ENCODE measurements around the gene NFAT5. TPM values are rescaled to one million over a fixed set of nuclear protein-coding genes. Genes with fewer than 3 reads are reported as not detected.

NFAT5 gene
- total and polyA plus RNA-seq, 9 of the 15 experiments (the other 6 are each of a cell fraction or from before 2014, with no cell fraction given): 0.78 to 20.5 (median 12.4) TPM

DNA sequence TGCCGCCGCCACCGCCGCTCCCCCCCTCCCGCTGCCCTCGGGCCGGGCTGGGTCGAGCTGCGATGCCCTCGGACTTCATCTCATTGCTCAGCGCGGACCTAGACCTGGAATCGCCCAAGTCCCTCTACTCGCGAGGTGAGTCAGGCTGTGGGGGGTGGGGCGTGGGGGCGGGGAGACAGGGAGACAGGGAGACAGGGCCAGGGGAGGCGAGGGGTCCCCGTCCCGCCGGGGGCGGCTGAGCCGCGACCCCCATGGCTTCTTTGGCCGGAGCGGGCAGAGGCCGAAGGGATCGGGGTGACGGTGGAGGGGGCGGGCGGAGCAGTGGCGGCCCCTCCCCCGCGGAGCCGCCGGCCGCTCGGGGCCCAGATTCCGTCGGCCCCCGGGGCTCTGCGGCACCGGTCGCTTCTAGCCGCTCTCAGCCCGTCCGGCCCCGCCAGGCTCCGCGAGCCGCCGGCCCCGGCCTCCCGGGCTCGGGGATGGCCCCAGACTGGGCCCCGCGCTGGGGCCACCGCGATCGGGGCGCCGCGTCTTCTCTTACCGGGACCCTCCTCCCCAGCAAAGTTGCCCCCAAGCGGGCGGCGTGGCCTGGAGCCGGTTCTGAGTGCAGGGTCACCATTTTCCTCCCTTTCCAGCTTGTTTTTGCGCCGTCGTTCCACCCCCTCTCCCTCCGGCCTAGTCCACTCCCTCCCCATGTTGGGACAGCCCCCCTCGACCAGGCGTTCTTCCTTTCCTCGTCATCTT lies 644 bp downstream of the NFAT5 start (continued):
- TF ChIP-seq VEZF1 (CRISPR knock-in tag; IDR thresholded peaks at IDR 0.05) (peak; percentile 66), ZNF592 (IDR thresholded peaks at IDR 0.05) (0 out of 2 replicates have a peak, but pooled peaks have one; percentile 29), GATAD2B (IDR thresholded peaks at IDR 0.05; ENCODE audit: borderline replicate concordance) (peak; percentile 65; the same call in 1 of the 2 replicates), POLR3G (IDR thresholded peaks at IDR 0.05; ENCODE audit: extremely low read depth, insufficient read length, insufficient replicate concordance) (no peak), KDM4B (IDR thresholded peaks at IDR 0.05; ENCODE audit: borderline replicate concordance in 2 of 2, low read depth in 1 of 2) (no peak), MLLT1 (IDR thresholded peaks at IDR 0.05) (no peak), ZBTB33 (CRISPR knock-in tag; IDR thresholded peaks at IDR 0.05) (no peak), L3MBTL2 (IDR thresholded peaks at IDR 0.05) (0 out of 2 replicates have a peak, but pooled peaks have one; percentile 3), MECOM (CRISPR knock-in tag; IDR thresholded peaks at IDR 0.05) (no peak), ILF3 (IDR thresholded peaks at IDR 0.05; ENCODE audit: borderline replicate concordance) (peak; percentile 69; the same call in 1 of the 2 replicates), ZNF644 (tag; IDR thresholded peaks at IDR 0.05; ENCODE audit: low read depth) (no peak), CXXC5 (CRISPR knock-in tag; IDR thresholded peaks at IDR 0.05) (peak; percentile 44)
- TF ChIP-seq, protein P1, sequence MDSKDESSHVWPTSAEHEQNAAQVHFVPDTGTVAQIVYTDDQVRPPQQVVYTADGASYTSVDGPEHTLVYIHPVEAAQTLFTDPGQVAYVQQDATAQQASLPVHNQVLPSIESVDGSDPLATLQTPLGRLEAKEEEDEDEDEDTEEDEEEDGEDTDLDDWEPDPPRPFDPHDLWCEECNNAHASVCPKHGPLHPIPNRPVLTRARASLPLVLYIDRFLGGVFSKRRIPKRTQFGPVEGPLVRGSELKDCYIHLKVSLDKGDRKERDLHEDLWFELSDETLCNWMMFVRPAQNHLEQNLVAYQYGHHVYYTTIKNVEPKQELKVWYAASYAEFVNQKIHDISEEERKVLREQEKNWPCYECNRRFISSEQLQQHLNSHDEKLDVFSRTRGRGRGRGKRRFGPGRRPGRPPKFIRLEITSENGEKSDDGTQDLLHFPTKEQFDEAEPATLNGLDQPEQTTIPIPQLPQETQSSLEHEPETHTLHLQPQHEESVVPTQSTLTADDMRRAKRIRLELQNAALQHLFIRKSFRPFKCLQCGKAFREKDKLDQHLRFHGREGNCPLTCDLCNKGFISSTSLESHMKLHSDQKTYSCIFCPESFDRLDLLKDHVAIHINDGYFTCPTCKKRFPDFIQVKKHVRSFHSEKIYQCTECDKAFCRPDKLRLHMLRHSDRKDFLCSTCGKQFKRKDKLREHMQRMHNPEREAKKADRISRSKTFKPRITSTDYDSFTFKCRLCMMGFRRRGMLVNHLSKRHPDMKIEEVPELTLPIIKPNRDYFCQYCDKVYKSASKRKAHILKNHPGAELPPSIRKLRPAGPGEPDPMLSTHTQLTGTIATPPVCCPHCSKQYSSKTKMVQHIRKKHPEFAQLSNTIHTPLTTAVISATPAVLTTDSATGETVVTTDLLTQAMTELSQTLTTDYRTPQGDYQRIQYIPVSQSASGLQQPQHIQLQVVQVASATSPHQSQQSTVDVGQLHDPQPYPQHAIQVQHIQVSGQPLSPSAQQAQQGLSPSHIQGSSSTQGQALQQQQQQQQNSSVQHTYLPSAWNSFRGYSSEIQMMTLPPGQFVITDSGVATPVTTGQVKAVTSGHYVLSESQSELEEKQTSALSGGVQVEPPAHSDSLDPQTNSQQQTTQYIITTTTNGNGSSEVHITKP (IDR thresholded peaks at IDR 0.05; ENCODE audit: partially characterized antibody): peak; percentile 68

All from K562 (cell line).